CD4-positive, alpha-beta T cell (primary cell): Measurements from ENCODE around the gene MPV17. TPM values are rescaled to one million over a fixed set of nuclear protein-coding genes. Genes with fewer than 3 reads are reported as not detected.

ENCODE experiments used
- ATAC-seq: fragments of 200-7000 bp; cut with Tn5 transposase; one replicate; pipeline ENCODE4 v1.10.0; 2022; ENCODE audit warnings: mild to moderate bottlenecking; ENCODE audit not compliant: poor library complexity
- CTCF ChIA-PET: fragments of 350-600 bp; sonication (Branson Sonifier 250); formaldehyde crosslinking; loops from one replicate; lab custom pipeline; 2021; ENCODE audit warnings: antibody characterized with exemption, inconsistent platforms; lab: Charles Lee
- POLR2A ChIA-PET: fragments of 350-600 bp; sonication (Branson Sonifier 250); formaldehyde crosslinking; loops from one replicate; lab custom pipeline; 2021; ENCODE audit warnings: antibody characterized with exemption, inconsistent platforms; lab: Charles Lee
- DNase-seq, 14 experiments: peaks; one replicate each; pipeline ENCODE4 v3.0.0-alpha.2; 2013 to 2020; ENCODE audit warnings: mixed read lengths in 2 of 14
- H3K27ac ChIP-seq, 2 donors: one replicate each; pipeline versions ENCODE4 v1.5.1 to v1.7.0; 2013; ENCODE audit warnings: low read length in 2 of 2, low read depth in 1 of 2, mild to moderate bottlenecking in 1 of 2
- H3K27me3 ChIP-seq, 2 experiments: 1 replicate in 1 of 2; 2 replicates in 1 of 2; pipeline versions ENCODE4 v1.6.1 to v1.7.0; 2013; ENCODE audit warnings: low read length in 2 of 2, control low read depth in 1 of 2, mild to moderate bottlenecking in 1 of 2, moderate library complexity in 1 of 2; ENCODE audit not compliant: insufficient read depth in 2 of 2, control insufficient read depth in 1 of 2
- H3K36me3 ChIP-seq: one replicate; pipeline ENCODE4 v1.6.1; 2013; ENCODE audit warnings: low read length, control low read depth; ENCODE audit not compliant: insufficient read depth
- H3K4me1 ChIP-seq: one replicate; pipeline ENCODE4 v1.6.1; 2013; ENCODE audit warnings: low read length, control low read depth; ENCODE audit not compliant: insufficient read depth
- H3K4me3 ChIP-seq: one replicate; pipeline ENCODE4 v1.5.1; 2013; ENCODE audit warnings: mild to moderate bottlenecking, low read length, moderate library complexity
- H3K9me3 ChIP-seq, 2 experiments: 1 replicate in 1 of 2; 2 replicates in 1 of 2; pipeline versions ENCODE4 v1.6.1 to v1.7.0; 2013; ENCODE audit warnings: low read length in 2 of 2, mild to moderate bottlenecking in 2 of 2, control low read depth in 1 of 2, moderate library complexity in 1 of 2; ENCODE audit not compliant: control insufficient read depth in 1 of 2, insufficient read depth in 1 of 2
- H3K27ac Mint-ChIP-seq: one replicate; pipeline ENCODE4 v1.8.0; 2020; ENCODE audit warnings: mixed read lengths
- H3K27me3 Mint-ChIP-seq: one replicate; pipeline ENCODE4 v1.8.0; 2021; ENCODE audit warnings: mixed read lengths
- H3K36me3 Mint-ChIP-seq: one replicate; pipeline ENCODE4 v1.8.0; 2021; ENCODE audit warnings: low read depth, mixed read lengths
- H3K4me1 Mint-ChIP-seq: one replicate; pipeline ENCODE4 v1.8.0; 2021; ENCODE audit warnings: low read depth, mixed read lengths
- H3K4me3 Mint-ChIP-seq: one replicate; pipeline ENCODE4 v1.8.0; 2020; ENCODE audit warnings: mild to moderate bottlenecking, mixed read lengths
- H3K9me3 Mint-ChIP-seq: one replicate; pipeline ENCODE4 v1.8.0; 2020; ENCODE audit warnings: mixed read lengths
- CTCF ChIP-seq: fragments of 200-600 bp; IDR thresholded peaks from one replicate; pipeline ENCODE4 v1.8.0; 2022; ENCODE audit warnings: antibody characterized with exemption, mild to moderate bottlenecking
- intact Hi-C, 2 experiments: fragments of 100-400 bp; cut with DNase I in 1 of 2; cut with micrococcal nuclease in 1 of 2; formaldehyde crosslinking; loops; one replicate each; pipeline versions ENCODE4 v1.15.1 to v1.9.0; 2023 to 2025; cut with DNase I, micrococcal nuclease
- polyA plus RNA-seq, 2 donors: library from polyadenylated mRNA; unstranded; fragments of 120-200 nt; gene quantifications; one replicate each; pipeline ENCODE4 v1.2.1, GENCODE V29; 2013
- total RNA-seq, 174 experiments: library from RNA in 2 of 174; stranded (reverse) in 2 of 174; gene quantifications; one replicate each; pipeline ENCODE4 v1.2.3 and lab custom pipeline; 2021 to 2026

The MPV17 gene
- total RNA-seq (10 to 100 TPM; 29.3 to 31.0 TPM), total RNA-seq (lab: John Stamatoyannopoulos, UW) (13.7 to 59.3 (median 40.0) reads per million in 172 experiments)
- polyA plus RNA-seq (2013, experiment 1 of 2), result 53.1 TPM
- 55.4 TPM for polyA plus RNA-seq (2013, experiment 2 of 2)

GRCh38 chr2:27322766-27323595 is at the start of gene MPV17:
Gene MPV17 (minus strand): TSS chr2:27323097. CDS start chr2:27322517, 580 bp downstream.
- CTCF ChIA-PET, result interaction anchor here (0.5 to 1.4 kb wide), 6 partner anchors 10 to 360 kb away, joined by 3 to 4 read pairs (median 3); partner anchors contain the start of genes EIF2B4 and SNX17

GRCh38 chr2:27370816-27371620 is 48.1 kb upstream of the MPV17 start:
- DNase-seq (peak in 6 of 14 experiments; percentile 14 to 72 (median 40)), ATAC-seq (peak; percentile 0)
- H3K36me3 ChIP-seq, result peaks cover 63% of the 10 kb centered on the region

More at GRCh38 chr2:27322766-27323595, at the start of gene MPV17:
- DNase-seq (peak; percentile 77 to 93 (median 82)), ATAC-seq (peak; percentile 97)
- peaks cover 49% of the 10 kb centered on the region for H3K36me3 Mint-ChIP-seq
- intact Hi-C loops, result loop anchor here (1.0 to 5.0 kb wide), 5 partner anchors 33 to 259 kb away; partner anchors contain the start of genes GTF3C2 (in 2 of the 2), ATRAID (in 1 of the 2), NRBP1 (in 1 of the 2) and SLC5A6 (in 1 of the 2)
- no peaks in the 10 kb centered on the region for H3K9me3 Mint-ChIP-seq
- peaks cover 31% of the 10 kb centered on the region for H3K4me1 Mint-ChIP-seq
- Histone ChIP-seq H3K36me3 (peaks cover 16% of the 10 kb centered on the region), H3K27ac (peak within 1 kb of the TSS; percentile 90 to 93), H3K27me3 (no peaks in the 10 kb centered on the region), H3K4me3 (peak within 1 kb of the TSS; percentile 86), H3K9me3 (no peaks in the 10 kb centered on the region), H3K4me1 (peaks cover 25% of the 10 kb centered on the region)
- H3K27me3 Mint-ChIP-seq, result no peaks in the 10 kb centered on the region
- H3K4me3 Mint-ChIP-seq, result peak within 1 kb of the TSS; percentile 100
- no peak for TF ChIP-seq CTCF
- POLR2A ChIA-PET, result interaction anchor here (0.6 to 2.3 kb wide), 19 partner anchors 9 to 537 kb away, joined by 3 to 24 read pairs (median 6); partner anchors contain the start of genes AGBL5, ATRAID, CCDC121 and CENPA
- H3K27ac Mint-ChIP-seq, result peak within 1 kb of the TSS; percentile 98

More at GRCh38 chr2:27370816-27371620, 48.1 kb upstream of the MPV17 start:
- Mint-ChIP-seq H3K36me3 (peaks cover 82% of the 10 kb centered on the region), H3K4me1 (peaks cover 42% of the 10 kb centered on the region), H3K4me3 (peak overlapping the region; percentile 96), H3K27me3 (no peaks in the 10 kb centered on the region), H3K27ac (peak overlapping the region; percentile 83), H3K9me3 (no peaks in the 10 kb centered on the region)
- intact Hi-C loops, result loop anchor here (1.0 to 5.0 kb wide), 8 partner anchors 9 to 284 kb away; partner anchors contain the start of genes GTF3C2 (in 2 of the 2), PPM1G (in 2 of the 2), ATRAID (in 1 of the 2) and IFT172 (in 1 of the 2)
- no peaks in the 10 kb centered on the region for H3K9me3 ChIP-seq
- TF ChIP-seq CTCF, result no peak
- peaks cover 46% of the 10 kb centered on the region for H3K4me1 ChIP-seq
- POLR2A ChIA-PET, result interaction anchor here (0.6 to 5.9 kb wide), 8 partner anchors 9 to 320 kb away, joined by 3 to 45 read pairs (median 10); partner anchors contain the start of genes AGBL5, CCDC121, GPN1 and GTF3C2
- no peaks in the 10 kb centered on the region for H3K27me3 ChIP-seq
- CTCF ChIA-PET, result interaction anchor here (1.0 to 1.9 kb wide), 3 partner anchors 38 to 59 kb away, joined by 3 to 8 read pairs (median 3); partner anchors contain the start of genes MPV17 and PPM1G
- H3K27ac ChIP-seq, result peak overlapping the region; percentile 86 to 88
- peak overlapping the region; percentile 71 for H3K4me3 ChIP-seq
